ENCODE data around the gene MYT1.

DNA sequence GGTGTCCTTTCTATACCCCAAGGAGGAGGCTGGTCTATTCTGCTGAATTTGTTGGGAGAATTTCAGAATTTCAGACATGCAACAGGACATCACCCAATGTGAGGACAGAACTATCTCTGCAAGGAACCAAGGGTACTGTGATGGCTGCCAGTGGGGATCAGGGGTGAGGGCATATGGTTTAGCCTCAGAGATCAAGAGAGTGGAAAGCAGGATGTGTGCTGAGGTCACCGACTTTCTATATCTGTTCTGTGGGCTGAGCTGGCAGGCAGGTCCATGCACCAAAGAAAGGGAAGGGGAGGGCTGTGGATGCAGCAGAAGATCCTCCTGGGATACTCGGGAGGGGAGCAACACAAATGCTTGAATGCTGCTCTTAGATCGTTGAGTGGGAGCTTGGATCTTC is 28.8 kb downstream of the MYT1 start:
- TF ChIP-seq, protein P1, sequence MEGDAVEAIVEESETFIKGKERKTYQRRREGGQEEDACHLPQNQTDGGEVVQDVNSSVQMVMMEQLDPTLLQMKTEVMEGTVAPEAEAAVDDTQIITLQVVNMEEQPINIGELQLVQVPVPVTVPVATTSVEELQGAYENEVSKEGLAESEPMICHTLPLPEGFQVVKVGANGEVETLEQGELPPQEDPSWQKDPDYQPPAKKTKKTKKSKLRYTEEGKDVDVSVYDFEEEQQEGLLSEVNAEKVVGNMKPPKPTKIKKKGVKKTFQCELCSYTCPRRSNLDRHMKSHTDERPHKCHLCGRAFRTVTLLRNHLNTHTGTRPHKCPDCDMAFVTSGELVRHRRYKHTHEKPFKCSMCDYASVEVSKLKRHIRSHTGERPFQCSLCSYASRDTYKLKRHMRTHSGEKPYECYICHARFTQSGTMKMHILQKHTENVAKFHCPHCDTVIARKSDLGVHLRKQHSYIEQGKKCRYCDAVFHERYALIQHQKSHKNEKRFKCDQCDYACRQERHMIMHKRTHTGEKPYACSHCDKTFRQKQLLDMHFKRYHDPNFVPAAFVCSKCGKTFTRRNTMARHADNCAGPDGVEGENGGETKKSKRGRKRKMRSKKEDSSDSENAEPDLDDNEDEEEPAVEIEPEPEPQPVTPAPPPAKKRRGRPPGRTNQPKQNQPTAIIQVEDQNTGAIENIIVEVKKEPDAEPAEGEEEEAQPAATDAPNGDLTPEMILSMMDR (IDR thresholded peaks at IDR 0.05; ENCODE audit: low read length): no peak
- no peak for TF ChIP-seq EZH2 (IDR thresholded peaks at IDR 0.05; ENCODE audit: borderline replicate concordance, low read length)

Measured in OCI-LY1 (cell line).